GM23338 (cell line): ENCODE measurements around the gene SLC15A5. TPM values are rescaled to one million over a fixed set of nuclear protein-coding genes. Genes with fewer than 3 reads are reported as not detected.

ENCODE experiments used
- ATAC-seq: fragments of 200-7000 bp; cut with Tn5 transposase; 3 replicates; pipeline ENCODE4 v1.9.1; 2020
- DNase-seq: peaks from one replicate; pipeline ENCODE4 v3.0.0-alpha.2; 2015; ENCODE audit warnings: low spot score
- H2AFZ ChIP-seq: fragments of 200-600 bp; sonication (generic); 2 replicates; pipeline ENCODE4 v1.8.0; 2016; ENCODE audit warnings: antibody characterized with exemption, mild to moderate bottlenecking, moderate library complexity
- H3F3A ChIP-seq: fragments of 200-600 bp; sonication (generic); replicated peaks from 2 replicates; pipeline ENCODE4 v1.8.0; 2017; ENCODE audit warnings: antibody characterized with exemption, mixed run types, low read depth
- H3K27ac ChIP-seq: fragments of 200-600 bp; sonication (generic); 2 replicates; pipeline ENCODE4 v1.6.1; 2016; ENCODE audit warnings: low read depth
- H3K27me3 ChIP-seq: fragments of 200-600 bp; sonication (generic); 2 replicates; pipeline ENCODE4 v1.8.0; 2016; ENCODE audit warnings: mild to moderate bottlenecking, mixed run types, moderate library complexity; ENCODE audit not compliant: insufficient read depth
- H3K36me3 ChIP-seq: fragments of 200-600 bp; sonication (generic); 2 replicates; pipeline ENCODE4 v1.8.0; 2016; ENCODE audit warnings: mild to moderate bottlenecking; ENCODE audit not compliant: insufficient read depth
- H3K4me1 ChIP-seq: fragments of 200-600 bp; sonication (generic); 2 replicates; pipeline ENCODE4 v1.8.0; 2016; ENCODE audit warnings: mild to moderate bottlenecking, moderate library complexity; ENCODE audit not compliant: insufficient read depth
- H3K4me2 ChIP-seq: fragments of 200-600 bp; sonication (generic); 2 replicates; pipeline ENCODE4 v1.7.1; 2017; ENCODE audit warnings: mixed run types
- H3K4me3 ChIP-seq: fragments of 200-600 bp; sonication (generic); 2 replicates; pipeline ENCODE4 v1.6.1; 2016; ENCODE audit warnings: mixed run types
- H3K79me2 ChIP-seq: fragments of 200-600 bp; sonication (generic); replicated peaks from 2 replicates; pipeline ENCODE4 v1.8.0; 2017; ENCODE audit warnings: mild to moderate bottlenecking; ENCODE audit not compliant: insufficient read depth
- H3K9me2 ChIP-seq: fragments of 200-600 bp; sonication (generic); 2 replicates; pipeline ENCODE4 v1.8.0; 2017; ENCODE audit not compliant: insufficient read depth
- H4K20me1 ChIP-seq: fragments of 200-600 bp; sonication (generic); replicated peaks from 2 replicates; pipeline ENCODE4 v1.8.0; 2017; ENCODE audit warnings: mild to moderate bottlenecking; ENCODE audit not compliant: insufficient read depth
- H3K27ac Mint-ChIP-seq: 2 replicates; pipeline ENCODE4 v1.8.0; 2020; ENCODE audit warnings: inconsistent platforms, mild to moderate bottlenecking, moderate library complexity, mixed read lengths
- H3K27me3 Mint-ChIP-seq: 3 replicates; pipeline ENCODE4 v1.8.0; 2022; ENCODE audit warnings: low read depth, mild to moderate bottlenecking, moderate library complexity, mixed read lengths, inconsistent platforms; ENCODE audit not compliant: insufficient read depth, poor library complexity
- H3K36me3 Mint-ChIP-seq: 3 replicates; pipeline ENCODE4 v1.8.0; 2021; ENCODE audit warnings: low read depth, mild to moderate bottlenecking, inconsistent platforms, moderate library complexity, mixed read lengths
- H3K4me1 Mint-ChIP-seq: 3 replicates; pipeline ENCODE4 v1.8.0; 2020; ENCODE audit warnings: mild to moderate bottlenecking, inconsistent platforms, mixed read lengths
- H3K4me3 Mint-ChIP-seq: 3 replicates; pipeline ENCODE4 v1.8.0; 2021; ENCODE audit warnings: moderate library complexity, mild to moderate bottlenecking, inconsistent platforms, mixed read lengths
- H3K9me3 Mint-ChIP-seq: 3 replicates; pipeline ENCODE4 v1.8.0; 2020; ENCODE audit warnings: moderate library complexity, mild to moderate bottlenecking, inconsistent platforms, mixed read lengths
- CREB1 ChIP-seq: fragments of 250-450 bp; sonication (Bioruptor Pico); IDR thresholded peaks from 2 replicates; pipeline ENCODE4 v1.5.0; 2020; ENCODE audit warnings: low read depth, mild to moderate bottlenecking, moderate library complexity
- CTCF ChIP-seq, 2 experiments: fragments of 200-600 bp in 1 of 2; sonication (generic) in 1 of 2; conservative IDR thresholded peaks; 2 replicates each; pipeline versions ENCODE4 v1.5.1 to v1.6.1; 2016 to 2017; ENCODE audit warnings: antibody characterized with exemption in 2 of 2, low read depth in 2 of 2, mild to moderate bottlenecking in 2 of 2, moderate library complexity in 1 of 2
- EZH2 ChIP-seq: fragments of 200-600 bp; sonication (generic); IDR thresholded peaks from one replicate; pipeline ENCODE4 v1.8.0; 2017; ENCODE audit warnings: antibody characterized with exemption, mild to moderate bottlenecking, low read depth; ENCODE audit not compliant: unreplicated experiment
- EZH2phosphoT487 ChIP-seq: fragments of 200-600 bp; sonication (generic); IDR thresholded peaks from one replicate; pipeline ENCODE4 v1.8.1; 2018; ENCODE audit warnings: antibody characterized with exemption; ENCODE audit not compliant: unreplicated experiment
- JUNB ChIP-seq: IDR thresholded peaks from one replicate; pipeline ENCODE4 v1.6.1; 2016; ENCODE audit warnings: antibody characterized with exemption; ENCODE audit not compliant: unreplicated experiment
- NANOG ChIP-seq: IDR thresholded peaks from 2 replicates; pipeline ENCODE4 v1.6.1; 2016; ENCODE audit warnings: antibody characterized with exemption, borderline replicate concordance
- POLR2AphosphoS5 ChIP-seq: IDR thresholded peaks from 2 replicates; pipeline ENCODE4 v1.6.1; 2016; ENCODE audit warnings: antibody characterized with exemption, low read depth
- REST ChIP-seq: IDR thresholded peaks from one replicate; pipeline ENCODE4 v1.6.1; 2018; ENCODE audit warnings: antibody characterized with exemption; ENCODE audit not compliant: unreplicated experiment
- ZNF114 ChIP-seq: fragments of 250-450 bp; sonication (Bioruptor Pico); IDR thresholded peaks from 2 replicates; pipeline ENCODE4 v1.5.0; 2020; ENCODE audit warnings: mild to moderate bottlenecking, moderate library complexity
- polyA plus RNA-seq: library from polyadenylated mRNA; unstranded; fragments of >200 nt; fragmentation: Nextera tagmentation; extraction: Ambion mirVana; gene quantifications from 2 replicates; pipeline ENCODE4 v1.2.1, GENCODE V29; 2016
- total RNA-seq: library from RNA; depleted of rRNA; stranded (reverse); fragments of >200 nt; shearing (Covaris generic); gene quantifications from 2 replicates; pipeline ENCODE4 v1.2.3, GENCODE V29; 2014
- TF ChIP-seq, protein P1 (sequence below): IDR thresholded peaks from 2 replicates; pipeline ENCODE4 v1.6.1; 2016; ENCODE audit warnings: antibody characterized with exemption

The SLC15A5 gene
- total and polyA plus RNA-seq, 2 experiments from 2014 or later, result not detected

DNA sequence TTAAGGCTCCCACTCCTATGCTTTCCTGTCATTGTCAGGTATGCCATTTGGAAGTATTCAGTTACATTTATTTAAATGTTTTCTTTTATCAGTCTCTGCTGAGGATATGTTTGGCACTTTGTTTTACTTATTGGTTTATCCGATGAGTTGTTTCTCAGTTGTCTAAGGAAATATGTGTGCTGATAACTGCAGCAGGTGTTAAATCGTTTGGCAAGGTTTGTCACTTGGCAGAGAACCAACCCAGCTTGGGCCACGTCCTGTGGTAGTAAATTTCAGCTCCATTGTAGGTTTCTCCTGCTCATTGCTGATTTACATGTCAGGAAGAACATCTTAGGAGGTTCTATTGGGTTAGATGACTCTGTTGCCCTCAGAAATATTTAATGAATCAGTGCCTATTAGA, 47.9 kb upstream of the SLC15A5 start (continued):
- no peak for TF ChIP-seq EZH2
- no peak for TF ChIP-seq CREB1 (CRISPR knock-in tag)
- TF ChIP-seq NANOG, result no peak
- TF ChIP-seq EZH2phosphoT487, result no peak
- TF ChIP-seq JUNB, result no peak

DNA sequence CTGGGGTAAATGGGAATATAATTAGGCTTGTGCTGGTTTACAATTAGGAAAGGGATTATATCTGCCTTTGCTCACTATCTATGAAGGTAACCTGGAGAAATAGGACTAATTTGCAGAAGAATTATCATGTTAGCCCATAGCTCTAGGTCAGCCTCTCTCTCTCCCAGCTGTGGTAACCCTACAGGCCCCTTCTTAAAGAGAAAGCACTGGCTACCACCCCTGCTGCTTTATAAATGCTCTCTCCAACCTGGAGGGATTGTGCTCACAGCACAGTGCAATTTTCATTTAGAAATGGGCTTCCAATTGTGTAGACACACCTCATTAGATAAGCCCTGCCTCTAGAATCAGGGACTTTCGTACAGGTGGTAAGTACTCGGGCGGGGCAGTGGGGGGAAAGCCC, 47.3 kb upstream of the SLC15A5 start:
- H3F3A ChIP-seq, result no peaks in the 10 kb centered on the region
- Mint-ChIP-seq H3K9me3 (peaks cover 8% of the 10 kb centered on the region), H3K27me3 (no peaks in the 10 kb centered on the region), H3K4me1 (peaks cover 7% of the 10 kb centered on the region; the same call in 2 of the 3 replicates), H3K36me3 (peaks cover 2% of the 10 kb centered on the region; the same call in 1 of the 3 replicates), H3K27ac (0 out of 2 replicates have a peak overlapping the region, but pooled peaks have one; percentile 37), H3K4me3 (no peak overlapping the region)
- H3K79me2 ChIP-seq, result no peaks in the 10 kb centered on the region
- ATAC-seq (peak; percentile 76), DNase-seq (no peak)
- 0 out of 2 replicates have a peak, but pooled peaks cover 4% of the 10 kb centered on the region for H3K9me2 ChIP-seq
- H3K36me3 ChIP-seq, result no peaks in the 10 kb centered on the region
- H2AFZ ChIP-seq, result peak overlapping the region; percentile 30
- H3K4me2 ChIP-seq, result no peak overlapping the region
- H3K27ac ChIP-seq, result no peak overlapping the region
- H4K20me1 ChIP-seq, result no peaks in the 10 kb centered on the region
- no peaks in the 10 kb centered on the region for H3K4me1 ChIP-seq
- no peak overlapping the region for H3K4me3 ChIP-seq
- TF ChIP-seq EZH2 (no peak), ZNF114 (CRISPR knock-in tag) (no peak), CREB1 (CRISPR knock-in tag) (no peak), NANOG (no peak), REST (no peak), POLR2AphosphoS5 (no peak), CTCF (conservative IDR thresholded peaks at IDR 0.05; ENCODE audit: low read depth in 2 of 2) (no peak)
- TF ChIP-seq, protein P1, sequence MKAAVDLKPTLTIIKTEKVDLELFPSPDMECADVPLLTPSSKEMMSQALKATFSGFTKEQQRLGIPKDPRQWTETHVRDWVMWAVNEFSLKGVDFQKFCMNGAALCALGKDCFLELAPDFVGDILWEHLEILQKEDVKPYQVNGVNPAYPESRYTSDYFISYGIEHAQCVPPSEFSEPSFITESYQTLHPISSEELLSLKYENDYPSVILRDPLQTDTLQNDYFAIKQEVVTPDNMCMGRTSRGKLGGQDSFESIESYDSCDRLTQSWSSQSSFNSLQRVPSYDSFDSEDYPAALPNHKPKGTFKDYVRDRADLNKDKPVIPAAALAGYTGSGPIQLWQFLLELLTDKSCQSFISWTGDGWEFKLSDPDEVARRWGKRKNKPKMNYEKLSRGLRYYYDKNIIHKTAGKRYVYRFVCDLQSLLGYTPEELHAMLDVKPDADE, result no peak
- no peaks in the 10 kb centered on the region for H3K27me3 ChIP-seq
